ENCODE results near the gene ZDHHC16. TPM values are rescaled to one million over a fixed set of nuclear protein-coding genes. Genes with fewer than 3 reads are reported as not detected.

ZDHHC16 gene
- total and polyA plus RNA-seq, 4 donors = 18.0 to 27.2 (median 22.9) TPM

GRCh38 chr10:97465982-97466381, 20.0 kb downstream of the ZDHHC16 start:
- Histone ChIP-seq H3K27ac (ENCODE audit: low read depth in 1 of 2, low read length in 2 of 2) (no peak overlapping the region), H3K9ac (ENCODE audit: low read depth in 1 of 2, low read length in 2 of 2) (no peak overlapping the region), H3K36me3 (ENCODE audit: control insufficient read depth in 4 of 4, insufficient read depth in 3 of 4, low read depth in 1 of 4, low read length in 3 of 4) (peaks cover 13 to 83% (median 67%) of the 10 kb centered on the region in 4 donors), H3K27me3 (ENCODE audit: control insufficient read depth in 4 of 4, insufficient read depth in 4 of 4, low read length in 3 of 4) (no peaks in the 10 kb centered on the region), H3K4me1 (ENCODE audit: control insufficient read depth in 4 of 4, insufficient read depth in 4 of 4, low read length in 3 of 4) (peaks cover 0 to 7% (median 1%) of the 10 kb centered on the region in 4 donors), H3K9me3 (ENCODE audit: control insufficient read depth in 4 of 4, low read length in 3 of 4) (no peaks in the 10 kb centered on the region), H3K4me3 (ENCODE audit: low read depth in 1 of 3, low read length in 3 of 3) (no peak overlapping the region)
- 98% methylated on average over 7 of the region's 7 CpGs for WGBS
- no peak for TF ChIP-seq YY1 (IDR thresholded peaks at IDR 0.05)
- TF ChIP-seq EGR1 (IDR thresholded peaks at IDR 0.05; ENCODE audit: low read depth in 2 of 2) = no peak
- no peak for TF ChIP-seq TAF1 (conservative IDR thresholded peaks at IDR 0.05)
- TF ChIP-seq MAX (IDR thresholded peaks at IDR 0.05) = no peak
- no peak for TF ChIP-seq HNF4A (conservative IDR thresholded peaks at IDR 0.05)
- no peak for TF ChIP-seq FOXA1 (IDR thresholded peaks at IDR 0.05)
- TF ChIP-seq, protein P1, sequence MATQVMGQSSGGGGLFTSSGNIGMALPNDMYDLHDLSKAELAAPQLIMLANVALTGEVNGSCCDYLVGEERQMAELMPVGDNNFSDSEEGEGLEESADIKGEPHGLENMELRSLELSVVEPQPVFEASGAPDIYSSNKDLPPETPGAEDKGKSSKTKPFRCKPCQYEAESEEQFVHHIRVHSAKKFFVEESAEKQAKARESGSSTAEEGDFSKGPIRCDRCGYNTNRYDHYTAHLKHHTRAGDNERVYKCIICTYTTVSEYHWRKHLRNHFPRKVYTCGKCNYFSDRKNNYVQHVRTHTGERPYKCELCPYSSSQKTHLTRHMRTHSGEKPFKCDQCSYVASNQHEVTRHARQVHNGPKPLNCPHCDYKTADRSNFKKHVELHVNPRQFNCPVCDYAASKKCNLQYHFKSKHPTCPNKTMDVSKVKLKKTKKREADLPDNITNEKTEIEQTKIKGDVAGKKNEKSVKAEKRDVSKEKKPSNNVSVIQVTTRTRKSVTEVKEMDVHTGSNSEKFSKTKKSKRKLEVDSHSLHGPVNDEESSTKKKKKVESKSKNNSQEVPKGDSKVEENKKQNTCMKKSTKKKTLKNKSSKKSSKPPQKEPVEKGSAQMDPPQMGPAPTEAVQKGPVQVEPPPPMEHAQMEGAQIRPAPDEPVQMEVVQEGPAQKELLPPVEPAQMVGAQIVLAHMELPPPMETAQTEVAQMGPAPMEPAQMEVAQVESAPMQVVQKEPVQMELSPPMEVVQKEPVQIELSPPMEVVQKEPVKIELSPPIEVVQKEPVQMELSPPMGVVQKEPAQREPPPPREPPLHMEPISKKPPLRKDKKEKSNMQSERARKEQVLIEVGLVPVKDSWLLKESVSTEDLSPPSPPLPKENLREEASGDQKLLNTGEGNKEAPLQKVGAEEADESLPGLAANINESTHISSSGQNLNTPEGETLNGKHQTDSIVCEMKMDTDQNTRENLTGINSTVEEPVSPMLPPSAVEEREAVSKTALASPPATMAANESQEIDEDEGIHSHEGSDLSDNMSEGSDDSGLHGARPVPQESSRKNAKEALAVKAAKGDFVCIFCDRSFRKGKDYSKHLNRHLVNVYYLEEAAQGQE (IDR thresholded peaks at IDR 0.05) = no peak
- TF ChIP-seq JUND (IDR thresholded peaks at IDR 0.05) = no peak
- TF ChIP-seq RAD21 (IDR thresholded peaks at IDR 0.05) = no peak
- TF ChIP-seq FOXA2 (IDR thresholded peaks at IDR 0.05) = no peak
- TF ChIP-seq ZBTB33 (IDR thresholded peaks at IDR 0.05) = no peak
- no peak for TF ChIP-seq GABPA (IDR thresholded peaks at IDR 0.05 in 1 of 2, conservative IDR thresholded peaks at IDR 0.05 in 1 of 2)
- TF ChIP-seq NR2F2 (IDR thresholded peaks at IDR 0.05) = no peak
- no peak for TF ChIP-seq CTCF (IDR thresholded peaks at IDR 0.05; ENCODE audit: low read depth, low read length, missing input control)
- no peak for TF ChIP-seq RXRA (IDR thresholded peaks at IDR 0.05)
- no peak for TF ChIP-seq ATF3 (IDR thresholded peaks at IDR 0.05)
- TF ChIP-seq SP1 (IDR thresholded peaks at IDR 0.05) = no peak
- TF ChIP-seq HNF4G (IDR thresholded peaks at IDR 0.05) = no peak
- no peak for DNase-seq (ENCODE audit: low spot score)

Measured in liver (tissue), 9 donors.